ENCODE measurements around the gene IFI44.

GRCh38 chr1:78668427-78668826 lies 18.8 kb downstream of the IFI44 start:
- TF ChIP-seq GTF2F1 (IDR thresholded peaks at IDR 0.05; ENCODE audit: borderline replicate concordance, low read depth, low read length) (no peak), MAX (IDR thresholded peaks at IDR 0.05) (no peak), CTCF (IDR thresholded peaks at IDR 0.05; ENCODE audit: control extremely low read depth in 1 of 3, insufficient read depth in 1 of 3, low read depth in 1 of 3, low read length in 3 of 3) (no peak), SP2 (IDR thresholded peaks at IDR 0.05; ENCODE audit: low read length) (no peak), RFX5 (IDR thresholded peaks at IDR 0.05; ENCODE audit: borderline replicate concordance, low read depth, low read length) (no peak)
